Activated T-cell treated with anti-CD3 and anti-CD28 coated beads for 24 hours (primary cell): ENCODE data around the gene MAD2L1BP.
"Not testable (repeated sequence)": the region's sequence is repeated elsewhere in the genome, so short reads cannot be mapped to it uniquely, and the experiment has no call there.

ENCODE experiments used
- DNase-seq: peaks from one replicate; pipeline ENCODE4 v3.0.0-alpha.2; 2020; ENCODE audit warnings: low read depth

The MAD2L1BP gene

DNA sequence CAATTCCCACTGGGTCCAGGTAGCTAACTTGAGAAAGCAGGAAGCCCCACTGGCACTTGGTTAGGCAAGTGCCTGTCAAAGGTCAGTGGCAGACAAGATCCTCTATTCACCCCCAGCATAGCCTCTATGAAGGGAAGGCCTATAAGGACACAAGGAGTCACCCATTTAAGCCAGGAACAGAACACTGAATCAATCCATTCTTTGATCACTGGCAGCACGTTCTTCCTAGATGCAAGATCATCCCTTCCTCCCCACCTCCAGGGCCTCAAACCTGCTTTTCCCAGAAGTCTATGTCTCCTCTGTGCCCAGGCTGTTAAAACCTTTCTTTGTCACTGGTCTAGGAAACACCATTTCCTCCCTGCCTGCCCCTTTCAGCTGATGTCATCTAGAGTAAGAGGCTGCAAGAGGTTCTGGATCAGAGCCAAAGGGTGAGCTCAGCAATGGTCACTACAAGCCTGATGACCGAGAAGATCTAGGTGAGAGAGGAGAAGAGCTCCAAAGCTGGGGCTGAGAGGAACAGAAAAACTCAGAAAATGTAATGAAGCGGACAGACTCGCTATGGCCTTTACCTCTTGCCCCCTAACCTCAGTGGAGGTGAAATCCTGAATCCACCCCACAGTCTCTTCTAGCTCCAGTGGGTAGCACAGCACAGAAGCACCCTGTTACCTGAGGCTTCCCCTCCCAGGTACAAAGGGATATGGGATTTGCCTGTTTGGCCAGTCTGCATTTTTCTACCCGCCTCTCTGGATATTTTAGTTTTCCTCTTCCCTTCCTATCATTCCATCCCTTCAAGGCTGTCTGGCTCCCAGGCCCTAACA, 8.4 kb upstream of the MAD2L1BP start:
- DNase-seq: no peak

DNA sequence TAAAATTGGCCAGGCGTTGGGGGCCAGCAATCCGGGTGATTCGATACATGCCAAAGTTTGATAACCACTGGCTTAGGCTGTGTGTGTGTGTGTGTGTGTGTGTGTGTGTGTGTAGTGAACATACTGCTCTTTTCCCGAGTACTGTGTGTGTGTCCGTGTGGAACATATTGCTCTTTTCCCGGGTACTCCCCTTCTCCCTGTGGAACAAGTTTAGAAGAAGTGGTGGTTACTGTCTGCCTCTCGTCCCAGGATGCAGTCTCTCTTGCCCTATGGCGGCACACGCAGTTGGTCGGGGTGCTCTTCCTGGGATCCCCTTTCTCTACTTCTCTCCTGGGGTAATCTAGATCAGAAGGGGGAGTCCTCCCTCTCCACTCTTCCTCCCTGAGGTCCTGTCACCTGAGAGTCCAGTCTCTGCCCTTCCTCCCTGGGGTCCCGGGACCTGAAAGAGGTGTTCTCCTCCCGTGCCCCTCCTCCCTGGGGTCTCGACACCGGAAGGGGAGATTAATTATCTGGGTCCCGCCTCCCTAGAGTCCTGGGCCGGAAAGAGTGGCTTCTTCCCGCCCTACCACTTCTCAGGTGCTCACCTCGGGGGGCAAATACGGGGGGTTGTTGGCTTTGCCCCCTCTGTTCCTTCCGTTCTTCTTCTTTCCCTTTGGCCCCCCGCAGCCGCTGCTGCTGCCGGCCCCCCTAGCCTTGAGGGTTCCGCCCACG, 7.1 kb upstream of the MAD2L1BP start:
- peak; percentile 33 for DNase-seq

DNA sequence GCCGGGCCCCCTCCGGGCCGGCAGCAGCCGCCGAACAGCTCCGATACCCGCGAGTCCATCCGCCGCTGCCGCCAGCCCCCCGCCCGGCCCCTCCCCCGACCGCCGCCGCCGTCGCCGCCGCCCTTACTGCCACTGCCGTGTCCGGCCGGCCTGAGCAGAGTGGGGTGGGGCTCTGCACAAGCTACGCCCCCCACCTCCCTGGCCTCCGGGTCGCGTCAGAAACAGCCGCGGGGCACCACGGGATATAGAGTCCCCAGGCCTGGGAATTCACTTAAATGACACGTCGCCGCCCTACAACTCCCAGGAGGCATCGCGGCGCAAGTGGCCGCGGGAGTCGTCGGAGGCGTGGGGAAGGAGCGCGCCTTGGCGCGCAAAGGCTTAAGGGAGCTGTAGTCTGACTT, 6.5 kb upstream of the MAD2L1BP start, which contains the start of gene GTPBP2:
Gene GTPBP2 (minus strand): TSS at position 161 of the 401 bp plus-strand sequence. CDS start 102 bp downstream, at position 59.
- DNase-seq: peak; percentile 94

DNA sequence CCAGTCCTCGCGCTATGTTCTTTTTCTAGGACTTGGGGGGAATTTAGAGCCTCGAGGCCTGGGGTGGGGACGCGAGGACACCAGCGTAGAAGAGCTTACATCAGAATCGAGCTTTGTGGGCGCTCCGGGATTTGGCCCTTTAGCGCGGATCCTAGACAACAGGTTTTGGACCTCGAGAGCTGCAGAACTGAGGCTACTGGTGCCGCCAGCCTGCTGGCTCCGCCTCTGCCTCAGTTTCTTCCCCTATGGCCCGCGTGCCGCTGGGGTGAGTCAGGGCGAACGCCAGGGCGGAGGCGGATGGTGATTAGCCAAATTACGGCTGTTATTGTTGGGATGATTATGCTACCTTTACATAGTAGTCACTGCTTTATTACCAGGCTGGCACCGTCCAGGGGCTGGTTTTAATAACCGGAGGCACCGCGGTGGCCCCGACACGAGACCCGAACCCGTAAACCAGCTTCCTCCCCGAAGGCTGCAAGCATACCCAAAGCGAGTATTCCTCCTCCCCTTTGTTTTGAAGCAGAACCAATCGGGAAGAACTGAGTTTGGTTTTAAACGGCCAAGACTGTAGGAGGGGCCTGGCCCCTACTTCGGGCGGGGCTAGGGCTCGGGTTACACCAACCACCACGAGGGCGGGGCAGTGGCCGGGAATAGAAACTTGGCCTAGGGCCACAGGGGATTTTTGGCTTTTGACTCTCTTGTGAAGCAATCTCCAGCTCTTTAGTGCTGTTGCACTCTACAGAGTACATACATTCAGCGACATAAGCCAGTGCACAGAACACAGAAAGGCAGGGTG, 5.9 kb upstream of the MAD2L1BP start:
- DNase-seq: peak; percentile 79

DNA sequence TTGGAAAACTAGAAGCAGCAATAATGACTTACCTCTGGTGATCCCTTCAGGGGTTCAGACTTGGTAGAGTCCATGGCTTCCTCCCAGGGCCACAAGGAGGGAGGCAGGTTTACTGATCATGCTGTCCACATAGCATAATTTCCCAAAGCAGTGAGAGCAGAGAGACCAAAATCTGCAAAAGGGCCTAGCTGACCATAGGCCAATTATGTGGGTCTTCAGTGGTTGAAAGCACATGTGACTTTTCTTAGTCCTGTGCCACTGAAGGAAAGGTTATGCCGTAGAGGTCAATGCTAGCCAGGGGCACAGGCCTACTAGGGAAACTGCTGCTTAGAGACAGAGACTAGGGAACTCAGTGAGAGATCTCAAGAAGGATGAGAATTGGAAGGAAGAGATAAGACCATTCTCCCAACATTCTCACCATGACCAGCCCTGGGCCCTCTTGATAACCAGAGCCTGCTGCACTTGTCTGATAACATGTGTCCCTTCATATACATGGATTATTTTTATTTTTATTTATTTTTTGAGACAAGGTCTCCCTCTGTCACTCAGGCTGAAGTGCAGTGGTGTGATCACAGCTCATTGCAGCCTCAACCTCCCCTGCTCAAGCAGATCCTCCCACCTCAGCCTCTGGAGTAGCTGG, 4.5 kb upstream of the MAD2L1BP start:
- no peak for DNase-seq

DNA sequence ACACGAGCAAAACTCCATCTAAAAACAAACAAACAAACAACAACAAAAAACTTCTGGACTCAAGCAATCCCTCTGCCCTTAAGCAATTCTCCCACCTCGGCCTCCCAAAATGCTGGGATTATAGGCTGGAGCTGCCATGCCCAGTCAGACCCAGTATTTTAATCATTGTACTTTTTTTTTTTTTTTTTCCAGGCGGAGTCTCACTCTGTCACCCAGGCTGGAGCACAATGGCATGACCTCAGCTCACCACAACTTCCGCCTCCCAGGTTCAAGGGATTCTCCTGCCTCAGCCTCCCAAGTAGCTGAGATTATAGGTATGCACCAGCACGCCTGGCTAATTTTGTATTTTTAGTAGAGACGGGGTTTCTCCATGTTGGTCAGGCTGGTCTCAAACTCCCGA, 2.6 kb upstream of the MAD2L1BP start:
- not testable (repeated sequence) for DNase-seq

DNA sequence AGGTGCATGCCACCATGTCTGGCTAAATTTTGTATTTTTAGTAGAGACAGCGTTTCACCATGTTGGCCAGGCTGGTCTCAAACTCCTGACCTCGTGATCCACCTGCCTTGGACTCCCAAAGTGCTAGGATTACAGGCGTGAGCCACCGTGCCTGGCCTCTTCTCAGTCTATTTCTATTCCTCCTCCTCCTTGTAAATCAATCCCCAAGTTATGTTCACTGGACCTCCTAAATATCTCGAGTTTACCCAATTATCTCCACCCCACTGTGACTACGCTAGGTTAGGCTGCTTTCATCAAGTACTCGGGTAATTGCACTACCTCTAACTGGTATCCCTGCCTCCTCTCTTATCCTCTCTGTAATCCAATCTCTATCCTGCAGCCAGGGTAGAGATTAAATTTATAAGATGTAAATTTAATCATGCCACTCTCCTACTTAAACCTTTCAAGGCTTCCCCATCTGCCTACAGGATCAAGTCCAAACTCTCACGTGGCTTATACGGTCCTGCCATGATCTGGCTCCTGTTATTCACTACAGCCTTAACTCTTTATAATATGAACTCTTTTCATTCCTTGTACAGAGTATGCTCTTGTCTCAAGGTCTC, 837 bp upstream of the MAD2L1BP start:
- no peak for DNase-seq

DNA sequence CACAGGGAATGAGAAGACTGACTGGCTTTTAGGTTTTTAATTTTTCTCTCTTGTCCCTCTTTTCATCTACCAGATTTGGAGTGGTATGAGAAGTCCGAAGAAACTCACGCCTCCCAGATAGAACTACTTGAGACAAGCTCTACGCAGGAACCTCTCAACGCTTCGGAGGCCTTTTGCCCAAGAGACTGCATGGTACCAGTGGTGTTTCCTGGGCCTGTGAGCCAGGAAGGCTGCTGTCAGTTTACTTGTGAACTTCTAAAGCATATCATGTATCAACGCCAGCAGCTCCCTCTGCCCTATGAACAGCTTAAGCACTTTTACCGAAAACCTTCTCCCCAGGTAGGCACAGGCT, 644 bp downstream of the MAD2L1BP start:
- DNase-seq: no peak

DNA sequence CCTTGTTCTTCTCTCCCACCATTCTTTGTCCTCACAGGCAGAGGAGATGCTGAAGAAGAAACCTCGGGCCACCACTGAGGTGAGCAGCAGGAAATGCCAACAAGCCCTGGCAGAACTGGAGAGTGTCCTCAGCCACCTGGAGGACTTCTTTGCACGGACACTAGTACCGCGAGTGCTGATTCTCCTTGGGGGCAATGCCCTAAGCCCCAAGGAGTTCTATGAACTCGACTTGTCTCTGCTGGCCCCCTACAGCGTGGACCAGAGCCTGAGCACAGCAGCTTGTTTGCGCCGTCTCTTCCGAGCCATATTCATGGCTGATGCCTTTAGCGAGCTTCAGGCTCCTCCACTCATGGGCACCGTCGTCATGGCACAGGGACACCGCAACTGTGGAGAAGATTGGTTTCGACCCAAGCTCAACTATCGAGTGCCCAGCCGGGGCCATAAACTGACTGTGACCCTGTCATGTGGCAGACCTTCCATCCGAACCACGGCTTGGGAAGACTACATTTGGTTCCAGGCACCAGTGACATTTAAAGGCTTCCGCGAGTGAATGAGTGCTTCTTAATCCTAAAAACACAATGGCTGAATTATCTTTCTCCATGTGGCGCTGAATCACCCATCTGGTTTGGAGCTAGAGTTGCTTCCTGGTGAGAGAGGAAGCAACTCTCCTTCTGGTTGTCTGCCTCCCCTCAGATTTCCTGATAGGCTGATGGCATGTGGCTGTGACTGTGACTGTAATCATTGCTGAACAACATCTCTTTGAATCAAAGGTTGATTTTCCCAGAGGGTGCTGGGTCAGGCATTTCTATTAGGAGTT, 4.6 kb downstream of the MAD2L1BP start:
- no peak for DNase-seq

DNA sequence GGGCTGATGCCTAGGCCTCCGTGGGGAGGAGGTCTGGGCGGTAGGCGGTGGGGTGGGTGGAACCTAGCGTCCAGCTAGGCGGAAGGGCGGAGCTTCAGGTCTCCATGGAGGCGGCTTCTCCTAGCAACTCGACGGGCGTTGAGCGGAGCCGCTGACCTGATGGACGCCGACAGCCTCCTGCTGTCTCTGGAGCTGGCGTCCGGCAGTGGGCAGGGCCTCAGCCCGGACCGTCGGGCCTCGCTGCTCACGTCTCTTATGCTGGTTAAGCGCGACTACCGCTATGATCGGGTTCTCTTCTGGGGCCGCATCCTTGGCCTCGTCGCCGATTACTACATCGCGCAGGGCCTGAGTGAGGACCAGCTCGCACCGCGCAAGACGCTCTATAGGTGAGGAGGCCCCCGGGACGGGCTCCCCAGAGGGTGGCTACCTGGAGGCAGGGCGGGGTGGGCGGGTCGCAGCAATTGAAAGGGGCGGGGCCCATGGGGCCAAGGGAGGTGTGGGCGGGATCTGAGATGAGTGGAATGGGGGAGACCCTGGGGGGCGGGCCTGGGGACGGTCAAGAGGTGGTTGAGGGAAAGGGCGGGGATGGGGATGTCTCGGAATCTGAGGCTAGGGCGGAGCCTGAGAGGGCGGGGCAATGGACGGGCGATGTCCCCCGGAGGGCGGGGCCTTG, 9.4 kb downstream of the MAD2L1BP start, which contains the start of gene RSPH9:
Gene RSPH9 (plus strand): TSS at position 97 of the 673 bp plus-strand sequence. CDS start 63 bp downstream, at position 160.
- peak; percentile 49 for DNase-seq

DNA sequence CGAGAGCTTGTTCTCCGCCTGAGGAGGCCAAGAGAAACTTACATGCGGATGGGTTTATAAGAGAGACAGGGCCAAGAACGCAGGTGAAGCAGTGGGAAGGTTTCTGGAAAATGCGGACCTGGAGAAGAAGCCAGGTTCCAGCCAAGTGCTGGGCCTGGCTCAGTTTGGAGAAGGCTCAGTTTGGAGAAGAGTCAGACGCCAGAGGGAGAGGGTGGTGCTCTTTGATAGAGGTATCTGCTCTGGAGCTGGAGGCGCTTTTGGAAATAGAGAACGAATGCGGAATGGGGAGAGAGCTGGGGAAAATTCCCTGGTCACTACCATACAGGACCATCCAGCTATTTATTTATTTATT, 9.9 kb downstream of the MAD2L1BP start:
- DNase-seq: no peak

DNA sequence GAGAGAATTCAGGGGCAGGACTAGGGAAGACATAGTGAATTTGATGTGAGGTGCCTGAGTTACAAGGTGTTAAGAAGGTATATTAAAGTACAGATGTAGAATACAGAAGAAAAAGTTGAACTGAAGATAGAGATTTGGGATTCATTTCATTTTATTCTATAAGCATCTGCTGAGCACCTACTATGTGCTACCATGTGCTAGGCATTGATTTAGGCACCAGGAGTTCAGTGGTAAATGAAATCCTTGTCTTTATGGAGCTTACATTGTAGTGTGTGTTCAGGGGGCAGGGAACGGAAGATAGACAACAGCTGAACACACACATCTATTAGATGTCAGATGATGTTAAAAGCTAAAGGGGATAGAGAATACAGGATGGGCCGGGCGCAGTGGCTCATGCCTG, 12.0 kb downstream of the MAD2L1BP start:
- DNase-seq: no peak

DNA sequence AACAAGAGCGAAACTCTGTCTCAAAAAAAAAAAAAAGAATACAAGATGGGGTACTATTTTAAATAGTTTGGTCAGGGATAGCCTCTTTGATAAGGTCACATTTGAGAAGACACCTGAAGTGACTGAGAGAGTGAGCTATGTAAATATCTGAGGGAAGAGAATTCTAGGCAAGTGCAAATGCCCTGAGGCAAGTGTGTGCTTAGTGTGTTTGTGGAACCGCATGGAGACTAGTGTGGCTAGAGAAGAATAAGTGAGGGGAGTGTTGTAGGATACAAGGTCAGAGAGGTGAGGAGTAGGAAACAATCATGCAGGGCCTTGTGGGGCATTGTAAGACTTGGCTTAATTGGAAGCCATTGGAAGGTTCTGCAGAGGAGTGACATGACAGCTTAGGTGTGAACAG, 12.6 kb downstream of the MAD2L1BP start:
- DNase-seq: no peak

DNA sequence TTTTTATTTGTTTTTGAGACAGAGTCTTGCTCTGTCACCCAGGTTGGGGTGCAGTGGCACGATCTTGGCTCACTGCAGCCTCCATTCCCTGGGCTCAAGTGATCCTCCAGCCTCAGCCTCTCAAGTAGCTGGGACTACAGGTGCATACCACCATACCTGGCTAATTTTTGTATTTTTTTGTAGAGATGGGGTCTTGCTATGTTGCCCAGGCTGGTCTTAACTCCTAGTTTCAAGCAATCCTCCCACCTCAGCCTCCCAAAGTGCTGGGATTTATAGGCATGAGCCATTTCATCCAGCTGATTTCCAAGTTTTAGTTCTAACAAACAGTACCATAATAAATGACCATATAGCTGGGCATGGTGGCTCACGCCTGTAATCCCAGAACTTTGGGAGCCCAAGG, 17.2 kb downstream of the MAD2L1BP start:
- DNase-seq: not testable (repeated sequence)

DNA sequence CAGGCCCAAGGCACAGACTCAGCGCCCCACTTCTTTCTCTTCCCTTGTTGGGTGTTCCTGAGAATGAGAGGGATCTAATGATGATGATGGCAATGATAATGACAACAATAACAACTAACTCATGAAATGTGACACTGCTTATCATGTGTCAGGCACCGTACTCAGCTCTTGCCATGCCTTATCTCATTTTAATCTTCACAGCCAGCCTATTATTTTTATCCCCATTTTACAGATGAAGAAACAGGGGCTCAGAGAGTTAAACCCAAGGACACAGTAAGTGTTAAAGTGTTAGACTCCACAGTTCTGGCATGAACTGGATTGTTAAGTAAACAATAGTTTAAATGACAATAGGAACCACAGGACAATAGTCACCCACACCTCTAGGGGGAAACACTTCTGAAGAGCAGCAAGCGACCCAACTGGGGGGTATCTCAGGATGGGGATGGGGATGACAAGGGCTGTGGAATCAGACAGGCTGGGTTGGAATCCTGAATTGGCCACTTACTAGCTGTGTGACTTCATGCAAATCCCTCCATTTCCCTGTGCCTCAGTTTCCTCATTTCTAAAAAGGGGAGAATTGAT, 21.7 kb downstream of the MAD2L1BP start:
- no peak for DNase-seq

DNA sequence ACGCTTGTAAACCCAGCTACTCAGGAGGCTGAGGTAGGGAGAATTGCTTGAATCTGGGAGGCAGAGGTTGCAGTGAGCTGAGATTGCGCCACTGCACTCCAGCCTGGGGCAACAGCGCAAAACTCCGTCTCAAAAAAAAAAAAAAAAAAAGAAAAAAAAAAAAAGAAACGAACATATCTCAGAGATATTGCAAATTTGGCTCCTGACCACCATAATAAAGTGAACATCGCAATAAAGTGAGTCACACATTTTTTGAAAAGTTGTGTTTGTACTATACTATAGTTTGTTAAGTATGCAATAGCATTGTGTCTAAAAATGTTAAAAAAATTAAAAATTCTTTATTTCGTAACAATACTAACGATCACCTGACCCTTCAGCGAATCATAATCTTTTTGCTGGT, 22.5 kb downstream of the MAD2L1BP start:
- DNase-seq: no peak

DNA sequence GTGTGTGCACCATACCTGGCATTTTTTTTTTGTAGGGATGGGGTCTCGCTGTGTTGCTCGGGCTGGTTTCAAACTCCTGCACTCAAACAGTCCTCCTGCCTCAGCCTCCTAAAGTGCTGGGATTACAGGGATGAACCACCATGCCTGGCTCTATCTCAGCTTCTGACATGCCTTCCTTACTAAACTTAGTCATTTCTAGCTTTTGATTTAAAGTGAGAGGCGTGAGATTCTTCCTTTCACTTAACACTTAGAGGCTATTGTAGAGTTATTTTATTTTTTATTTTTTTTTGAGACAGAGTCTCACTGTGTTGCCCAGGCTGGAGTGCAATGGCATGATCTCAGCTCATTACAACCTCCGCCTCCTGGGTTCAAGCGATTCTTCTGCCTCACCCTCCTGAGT, 27.3 kb downstream of the MAD2L1BP start:
- DNase-seq: not testable (repeated sequence)

DNA sequence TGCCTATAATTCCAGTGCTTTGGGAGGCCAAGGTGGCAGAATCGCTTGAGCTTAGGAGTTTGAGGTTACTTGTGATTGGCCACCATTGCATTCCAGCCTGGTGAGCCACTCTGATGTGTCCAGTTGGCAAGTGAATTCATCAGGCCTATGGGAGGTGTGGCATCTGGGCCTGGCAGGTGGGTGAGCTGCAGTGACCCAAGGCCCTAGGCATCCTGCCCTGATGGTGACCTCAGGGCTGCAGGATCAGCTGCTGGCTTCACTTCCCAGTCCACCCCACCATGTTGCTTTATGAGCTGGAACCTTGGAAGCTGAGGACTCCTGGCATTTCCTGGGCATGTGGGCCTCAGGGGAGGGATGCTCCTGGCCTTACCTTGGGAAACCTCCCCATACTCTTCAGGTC, 29.7 kb downstream of the MAD2L1BP start:
- DNase-seq: no peak

DNA sequence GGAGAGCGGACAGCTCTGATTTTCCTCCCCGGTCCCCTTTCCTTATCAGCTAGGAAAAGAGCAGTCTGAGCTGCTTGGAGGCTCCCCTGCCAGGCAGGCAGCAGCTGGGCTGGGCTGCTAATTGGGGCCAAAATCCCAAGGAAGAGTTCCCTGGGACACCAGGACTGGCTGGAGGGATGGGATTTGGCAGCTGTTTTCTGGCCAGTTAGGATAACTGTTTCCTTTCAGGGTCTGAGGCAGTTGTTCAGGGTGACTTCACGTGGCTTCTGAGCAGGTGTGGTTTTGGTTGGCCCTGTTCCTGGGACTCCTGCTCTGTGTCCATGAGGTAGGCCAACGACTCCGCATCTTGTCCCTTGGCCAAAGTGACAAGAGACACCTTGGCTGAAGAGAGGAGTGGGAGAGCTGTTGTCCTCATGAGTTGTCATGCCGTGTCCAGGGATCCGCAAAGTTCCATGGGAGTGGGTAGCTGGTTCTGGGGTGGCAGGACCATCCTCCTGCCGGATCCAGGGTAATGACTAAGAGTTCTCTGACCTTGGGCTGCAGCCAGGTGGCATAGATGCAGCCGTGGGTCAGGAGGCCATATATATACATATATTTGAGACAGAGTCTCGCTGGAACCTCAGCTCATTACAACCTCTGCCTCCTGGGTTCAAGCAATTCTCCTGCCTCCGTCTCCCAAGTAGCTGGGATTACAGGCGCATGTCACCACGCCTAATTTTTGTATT, 30.7 kb downstream of the MAD2L1BP start:
- DNase-seq: no peak
